Measurements from ENCODE around the gene TBC1D23.
A peak's percentile ranks its signal among the peaks of the same experiment; 100 is the strongest.
"Not testable (repeated sequence)": the region's sequence is repeated elsewhere in the genome, so short reads cannot be mapped to it uniquely, and the experiment has no call there.

Gene TBC1D23

DNA sequence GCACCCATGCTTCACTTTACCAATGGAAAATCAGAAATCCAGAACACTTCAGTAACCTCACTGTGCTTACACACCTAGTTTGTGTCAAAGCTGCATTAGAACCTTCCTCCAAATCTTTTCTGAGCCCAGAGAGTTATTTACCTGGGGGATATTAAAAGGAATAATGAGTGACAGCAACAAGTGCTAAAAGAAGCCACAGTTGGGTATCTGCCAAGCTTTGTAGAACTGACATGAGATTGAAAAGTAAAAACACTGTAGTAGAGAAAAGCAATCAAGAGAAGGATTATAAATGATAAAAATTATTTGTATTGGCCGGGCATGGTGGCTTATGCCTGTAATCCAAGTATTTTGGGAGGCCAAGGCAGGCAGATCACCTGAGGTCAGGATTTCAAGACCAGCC, 8.8 kb upstream of the TBC1D23 start:
- DNase-seq, result no peak
- in situ Hi-C loops (cut with MboI; ENCODE audit: low pct_unique_long_range_greater_than_20kb, low sequenced_read_pairs), result loop anchor here (10.0 kb wide), 1 partner anchor 417 kb away; no protein-coding TSS in a partner anchor

DNA sequence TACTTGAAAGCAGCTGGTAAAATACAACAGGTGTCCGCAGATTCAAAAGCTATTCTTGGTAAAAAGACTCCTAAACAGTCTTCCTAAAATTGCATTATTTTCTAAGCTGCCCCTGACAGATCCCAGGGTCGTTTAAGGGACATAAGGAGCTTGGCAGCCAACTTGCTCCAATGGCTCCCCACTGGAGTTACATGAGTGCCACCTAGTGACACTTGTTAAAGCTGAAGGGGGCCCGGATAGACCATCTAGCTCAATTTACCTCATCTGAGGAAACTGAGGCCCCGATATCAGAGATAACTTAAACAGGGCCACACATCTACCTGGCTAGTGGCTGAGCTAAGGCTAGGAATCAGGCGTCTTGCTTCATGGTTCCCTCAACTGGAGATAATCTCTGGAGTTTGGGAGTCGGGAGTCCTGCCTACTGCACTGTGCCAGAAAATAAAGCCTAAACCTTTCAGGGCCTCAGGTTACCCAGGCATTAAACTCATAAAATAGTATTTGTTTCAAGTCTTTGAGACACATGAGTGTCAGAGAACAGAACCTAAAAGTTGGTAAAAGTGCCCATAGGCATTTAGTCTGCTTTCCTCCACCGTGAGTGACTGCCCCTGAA, 6.5 kb upstream of the TBC1D23 start:
- in situ Hi-C loops (cut with MboI; ENCODE audit: low pct_unique_long_range_greater_than_20kb, low sequenced_read_pairs), result loop anchor here (10.0 kb wide), 1 partner anchor 419 kb away; no protein-coding TSS in a partner anchor
- peak; percentile 66 for DNase-seq

DNA sequence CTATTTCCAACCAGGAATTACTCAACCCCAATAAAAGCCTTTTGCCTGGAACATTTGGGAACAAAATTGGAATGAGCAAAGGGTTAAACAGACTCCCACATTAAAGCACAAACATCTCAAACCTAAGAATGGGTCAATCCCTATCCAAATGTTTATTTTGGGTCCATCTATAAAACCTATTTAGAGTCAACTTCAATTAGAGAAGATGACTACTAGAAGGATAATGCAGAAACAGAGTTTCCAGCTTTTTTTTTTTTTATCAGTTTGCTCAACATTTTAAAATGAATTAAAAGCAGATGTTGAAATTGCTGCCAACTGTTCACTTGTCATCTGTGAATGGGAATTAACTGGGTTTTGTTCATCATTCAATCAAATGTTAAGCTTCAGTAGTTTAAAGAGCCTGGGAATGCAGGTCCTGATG, 4.1 kb upstream of the TBC1D23 start:
- in situ Hi-C loops (cut with MboI; ENCODE audit: low pct_unique_long_range_greater_than_20kb, low sequenced_read_pairs), result loop anchor here (10.0 kb wide), 1 partner anchor 422 kb away; no protein-coding TSS in a partner anchor
- DNase-seq, result no peak

DNA sequence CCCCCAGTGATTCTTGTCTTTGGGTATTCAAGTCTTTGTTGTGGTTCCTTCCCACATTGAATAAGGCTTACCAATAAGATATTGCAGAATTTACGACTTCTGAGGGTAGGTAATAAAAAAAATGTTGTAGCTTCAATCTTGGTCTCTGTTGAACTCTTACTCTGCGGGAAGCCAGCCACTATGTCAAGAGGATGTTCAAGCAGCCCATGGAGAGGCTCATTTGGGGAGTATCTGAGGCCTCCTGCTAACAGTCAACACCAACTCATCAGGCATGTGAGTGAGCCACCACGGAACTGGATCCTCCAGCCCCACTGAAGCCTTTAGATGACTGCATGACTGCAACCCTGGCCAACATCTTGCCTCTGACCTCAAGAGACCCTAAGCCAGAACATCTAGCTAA, 3.2 kb upstream of the TBC1D23 start:
- in situ Hi-C loops (cut with MboI; ENCODE audit: low pct_unique_long_range_greater_than_20kb, low sequenced_read_pairs), result loop anchor here (10.0 kb wide), 1 partner anchor 423 kb away; no protein-coding TSS in a partner anchor
- DNase-seq, result no peak

DNA sequence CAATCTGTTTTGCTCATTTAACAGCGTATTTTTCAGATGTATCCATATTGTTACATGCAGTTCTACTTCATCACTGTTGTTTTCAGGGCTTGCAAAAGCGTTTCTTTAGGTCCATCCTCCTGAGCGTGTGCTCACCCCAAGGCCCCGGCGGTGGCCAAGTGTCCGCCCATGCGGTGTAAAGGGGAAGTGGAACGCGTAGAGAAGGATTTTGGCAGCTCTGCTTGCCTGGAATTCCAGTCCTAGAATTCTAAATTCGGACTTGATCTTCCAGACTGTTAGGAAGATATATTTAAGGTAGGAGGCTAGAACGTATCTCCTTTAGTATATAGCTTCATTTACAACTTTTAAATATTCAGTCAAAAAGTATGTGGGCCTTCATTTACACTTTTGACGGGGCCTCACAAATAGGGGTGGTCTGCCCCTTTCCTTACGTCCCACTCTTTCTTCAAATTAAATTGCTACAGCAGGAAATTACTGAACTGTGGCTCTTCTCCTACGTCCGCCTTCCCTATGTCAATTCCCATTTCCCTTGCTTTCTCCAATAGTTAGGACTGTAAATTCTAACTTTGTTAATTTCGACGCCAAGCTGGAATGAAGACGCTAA, 609 bp upstream of the TBC1D23 start:
- no peak for DNase-seq
- in situ Hi-C loops (cut with MboI; ENCODE audit: low pct_unique_long_range_greater_than_20kb, low sequenced_read_pairs), result no loop called here

DNA sequence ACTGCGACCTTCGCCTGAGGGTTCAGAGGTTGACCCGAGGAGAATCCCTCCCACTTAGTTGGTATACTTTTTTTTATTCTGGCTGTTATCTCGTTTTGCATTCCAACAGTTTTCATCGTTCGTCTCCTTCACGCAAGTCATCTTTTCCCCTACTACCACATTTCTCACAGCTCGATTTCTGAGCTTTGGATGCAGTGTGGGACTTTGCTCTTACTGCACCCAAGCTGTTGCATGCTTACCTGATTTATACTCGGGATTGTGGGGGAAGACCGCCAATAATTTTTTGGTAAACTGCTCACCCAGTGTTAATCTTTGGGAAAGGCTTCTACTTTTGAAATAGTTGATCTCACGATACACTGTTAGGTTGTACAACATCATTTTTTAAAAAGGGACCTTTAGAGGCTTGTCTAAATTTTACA, 702 bp downstream of the TBC1D23 start:
- in situ Hi-C loops (cut with MboI; ENCODE audit: low pct_unique_long_range_greater_than_20kb, low sequenced_read_pairs), result no loop called here
- no peak for DNase-seq

DNA sequence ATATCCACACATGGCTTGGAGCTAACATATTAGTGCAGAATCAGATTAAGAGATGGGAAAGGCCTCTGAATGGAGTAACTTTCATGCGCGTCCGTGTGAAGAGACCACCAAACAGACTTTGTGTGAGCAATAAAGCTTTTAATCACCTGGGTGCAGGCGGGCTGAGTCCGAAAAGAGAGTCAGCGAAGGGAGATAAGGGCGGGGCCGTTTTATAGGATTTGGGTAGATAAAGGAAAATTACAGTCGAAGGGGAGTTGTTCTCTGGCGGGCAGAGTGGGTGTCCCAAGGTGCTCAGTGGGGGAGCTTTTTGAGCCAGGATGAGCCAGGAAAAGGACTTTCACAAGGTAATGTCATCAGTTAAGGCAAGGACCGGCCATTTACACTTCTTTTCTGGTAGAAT, 2.1 kb downstream of the TBC1D23 start:
- DNase-seq; in situ Hi-C loops (cut with MboI; ENCODE audit: low pct_unique_long_range_greater_than_20kb, low sequenced_read_pairs): not testable (repeated sequence)

DNA sequence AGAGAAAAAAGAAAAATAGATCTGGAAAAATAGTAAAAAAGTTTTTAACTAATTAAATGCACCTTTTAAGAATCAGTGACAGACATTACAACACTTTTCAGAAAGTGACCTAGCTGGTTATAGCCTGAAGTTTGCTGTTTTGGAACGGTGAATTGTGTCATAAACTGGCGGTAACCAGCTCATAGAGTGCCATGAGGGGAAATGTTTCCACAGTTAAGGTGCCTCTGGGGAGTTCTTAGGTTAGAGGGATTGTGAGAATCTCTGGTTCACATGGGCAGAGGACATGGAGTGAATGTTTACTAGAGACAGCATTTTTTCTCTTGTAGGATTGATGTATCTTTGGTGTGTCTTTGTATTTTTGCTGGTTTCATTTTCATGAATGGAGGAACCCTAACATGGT, 2.8 kb downstream of the TBC1D23 start:
- no peak for DNase-seq
- in situ Hi-C loops (cut with MboI; ENCODE audit: low pct_unique_long_range_greater_than_20kb, low sequenced_read_pairs), result no loop called here

DNA sequence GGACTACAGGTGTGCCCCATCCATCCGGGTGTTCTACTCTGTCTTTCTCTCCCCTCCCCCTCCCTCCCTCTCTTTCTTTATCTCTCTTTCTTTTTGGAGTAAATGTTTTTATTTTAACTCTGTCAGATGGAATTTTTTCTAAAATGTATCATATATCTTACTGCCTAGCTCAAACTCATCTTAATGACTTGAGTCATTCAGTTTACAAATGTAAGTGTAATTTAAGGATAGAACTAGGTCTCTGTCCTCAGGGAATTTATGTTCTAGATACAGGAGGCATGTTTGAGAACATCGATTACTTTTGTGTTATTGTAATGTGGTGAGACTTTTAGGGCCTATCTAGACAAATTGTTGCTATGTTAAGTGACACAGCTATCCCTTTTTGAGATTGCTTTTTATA, 3.5 kb downstream of the TBC1D23 start:
- no peak for DNase-seq
- in situ Hi-C loops (cut with MboI; ENCODE audit: low pct_unique_long_range_greater_than_20kb, low sequenced_read_pairs), result no loop called here

DNA sequence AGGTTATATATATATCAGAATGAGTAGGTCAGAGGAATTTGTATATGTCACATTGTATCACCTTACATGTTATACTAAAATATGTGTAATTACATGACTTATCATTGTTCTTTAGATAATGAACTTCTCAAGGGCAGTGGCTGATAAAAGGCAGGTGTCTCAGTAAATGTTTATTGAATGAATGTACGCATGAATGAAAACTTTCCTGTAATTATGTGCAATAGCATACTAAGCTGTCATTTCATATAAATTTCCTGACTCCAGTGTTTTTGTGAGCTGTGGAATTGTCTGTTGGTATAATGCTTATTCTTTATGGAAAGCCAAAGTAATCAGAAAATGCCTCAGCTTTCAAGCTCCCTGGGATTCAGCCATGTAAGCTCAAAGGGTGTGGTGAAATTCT, 4.2 kb downstream of the TBC1D23 start:
- in situ Hi-C loops (cut with MboI; ENCODE audit: low pct_unique_long_range_greater_than_20kb, low sequenced_read_pairs), result no loop called here
- DNase-seq, result no peak

DNA sequence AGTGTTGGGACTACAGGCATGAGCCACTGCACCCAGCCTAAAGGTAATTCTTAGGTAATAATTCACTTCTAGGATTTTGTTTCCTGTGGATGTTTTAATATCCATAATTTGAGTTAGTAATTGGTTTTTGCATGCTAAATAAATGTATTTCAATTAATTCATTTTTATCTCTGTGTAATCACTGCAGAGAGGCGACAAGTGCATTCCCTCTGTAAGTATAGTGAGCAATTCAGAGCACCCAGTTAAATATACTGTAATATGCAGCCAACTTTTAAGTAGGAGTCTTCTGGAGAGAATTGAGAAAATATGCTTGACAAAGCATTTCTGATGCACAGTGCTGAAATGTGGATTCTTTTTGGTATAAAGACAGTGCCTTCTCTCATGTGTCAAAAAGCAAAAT, 5.7 kb downstream of the TBC1D23 start:
- in situ Hi-C loops (cut with MboI; ENCODE audit: low pct_unique_long_range_greater_than_20kb, low sequenced_read_pairs), result no loop called here
- no peak for DNase-seq

DNA sequence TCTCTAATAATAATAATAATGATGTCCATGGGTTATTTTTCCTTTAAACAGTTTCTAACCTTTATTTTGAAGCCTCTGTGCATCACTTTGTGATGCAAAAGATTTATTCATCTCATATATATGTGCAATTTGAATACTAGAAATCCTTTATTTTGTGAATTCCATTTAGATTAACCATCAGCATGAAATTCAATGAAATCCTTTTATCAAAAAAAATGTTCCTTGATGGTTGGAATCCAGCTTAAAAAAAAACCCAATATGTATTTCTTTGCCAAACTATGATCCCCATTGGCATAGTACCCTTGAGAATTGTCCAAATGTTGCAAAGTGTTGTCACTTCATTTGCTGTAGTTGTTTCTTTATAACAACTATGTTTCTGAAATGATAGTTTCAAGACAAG, 7.4 kb downstream of the TBC1D23 start:
- in situ Hi-C loops (cut with MboI; ENCODE audit: low pct_unique_long_range_greater_than_20kb, low sequenced_read_pairs), result no loop called here
- DNase-seq, result no peak

DNA sequence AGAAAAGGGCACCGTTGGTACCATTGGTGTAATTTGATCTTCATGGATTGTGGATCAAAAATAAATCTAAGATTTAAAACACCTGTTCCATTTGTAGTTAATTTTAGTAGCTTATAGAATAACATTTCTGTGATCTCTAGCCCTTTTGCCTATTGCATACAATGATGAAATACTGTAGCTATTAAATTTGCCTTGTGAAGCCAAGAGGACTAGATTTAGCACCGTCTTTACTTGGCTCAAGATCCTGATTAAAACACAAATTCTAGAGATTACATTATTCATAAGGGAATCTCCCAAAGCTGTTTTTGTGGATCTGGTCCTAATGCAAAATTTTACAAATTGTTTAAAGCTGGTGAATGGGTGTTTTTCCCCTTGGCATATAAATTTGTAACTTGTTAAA, 8.2 kb downstream of the TBC1D23 start:
- in situ Hi-C loops (cut with MboI; ENCODE audit: low pct_unique_long_range_greater_than_20kb, low sequenced_read_pairs), result no loop called here
- DNase-seq, result no peak

DNA sequence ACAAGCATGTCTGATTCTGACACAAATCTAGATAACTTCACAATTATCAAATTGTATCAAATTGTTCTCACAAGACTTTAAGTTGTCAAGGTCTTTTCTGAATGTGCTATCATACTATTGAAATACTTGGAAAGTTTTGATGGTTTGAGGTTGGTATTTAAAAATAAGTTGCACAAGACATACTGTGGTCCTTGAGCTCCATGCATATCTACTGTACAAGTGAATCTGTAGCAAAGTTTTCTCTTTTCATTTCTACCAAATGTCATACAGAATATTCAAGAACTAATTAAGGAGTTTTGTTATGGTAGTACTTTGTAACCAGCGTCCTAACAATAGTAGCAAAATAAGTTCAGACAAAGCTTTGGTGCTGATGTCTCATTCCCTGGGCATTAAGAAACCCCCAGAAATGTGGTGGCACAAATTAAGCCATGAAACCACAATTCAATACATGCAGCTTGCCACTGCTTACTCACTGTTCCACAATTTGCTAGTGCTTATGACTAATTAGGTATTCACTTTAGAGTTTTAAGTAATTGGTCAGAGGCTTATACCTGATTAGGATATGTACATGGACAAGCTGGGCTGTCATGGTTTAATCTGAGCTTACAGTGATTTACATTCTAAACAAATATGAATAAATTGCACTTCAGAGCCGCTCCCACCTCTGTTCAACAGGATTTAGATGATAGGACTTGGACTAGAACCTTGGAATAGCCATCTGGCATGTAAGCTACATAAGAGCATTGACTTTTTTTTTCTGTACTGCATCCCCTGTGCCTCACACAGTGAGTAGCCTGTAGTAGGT, 8.8 kb downstream of the TBC1D23 start:
- no peak for DNase-seq
- in situ Hi-C loops (cut with MboI; ENCODE audit: low pct_unique_long_range_greater_than_20kb, low sequenced_read_pairs), result no loop called here

DNA sequence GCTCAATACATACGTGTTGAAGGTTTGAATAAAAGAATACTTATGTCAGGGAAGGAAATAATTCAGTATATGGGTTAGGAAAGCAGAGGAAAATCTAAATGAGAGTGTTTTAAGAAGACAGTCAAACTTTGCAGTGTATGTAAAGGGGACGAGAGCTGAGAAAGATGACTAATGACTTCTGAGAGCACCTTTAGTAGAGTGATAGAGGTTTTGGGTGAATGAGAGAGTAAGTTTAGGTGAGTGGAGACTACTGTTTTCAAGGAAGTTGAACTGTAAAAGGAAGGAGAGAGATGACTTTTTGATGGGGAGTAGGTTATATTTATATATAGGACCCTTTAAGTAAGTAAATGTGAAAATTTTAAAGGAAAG, 9.4 kb downstream of the TBC1D23 start:
- in situ Hi-C loops (cut with MboI; ENCODE audit: low pct_unique_long_range_greater_than_20kb, low sequenced_read_pairs), result no loop called here
- no peak for DNase-seq

DNA sequence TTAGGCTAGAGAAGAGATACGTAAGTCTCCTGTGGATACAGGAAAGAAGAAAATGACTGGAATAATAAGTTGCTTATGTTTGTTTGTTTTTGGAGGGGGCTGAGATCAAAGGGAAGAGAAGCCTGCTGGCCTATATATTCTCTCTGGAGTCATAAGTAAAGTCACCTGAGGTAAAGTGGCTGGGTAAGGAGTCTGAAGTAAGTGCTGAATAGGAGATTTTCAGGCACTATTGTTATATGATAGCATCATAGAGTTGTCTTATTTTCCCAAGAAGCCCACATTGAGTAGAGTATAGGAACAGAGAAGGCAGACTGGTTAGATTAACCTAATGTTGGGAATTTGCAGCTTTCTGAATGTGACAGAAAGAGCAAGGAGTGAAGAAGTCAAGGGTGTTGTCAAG, 10.7 kb downstream of the TBC1D23 start:
- in situ Hi-C loops (cut with MboI; ENCODE audit: low pct_unique_long_range_greater_than_20kb, low sequenced_read_pairs), result no loop called here
- DNase-seq, result no peak

DNA sequence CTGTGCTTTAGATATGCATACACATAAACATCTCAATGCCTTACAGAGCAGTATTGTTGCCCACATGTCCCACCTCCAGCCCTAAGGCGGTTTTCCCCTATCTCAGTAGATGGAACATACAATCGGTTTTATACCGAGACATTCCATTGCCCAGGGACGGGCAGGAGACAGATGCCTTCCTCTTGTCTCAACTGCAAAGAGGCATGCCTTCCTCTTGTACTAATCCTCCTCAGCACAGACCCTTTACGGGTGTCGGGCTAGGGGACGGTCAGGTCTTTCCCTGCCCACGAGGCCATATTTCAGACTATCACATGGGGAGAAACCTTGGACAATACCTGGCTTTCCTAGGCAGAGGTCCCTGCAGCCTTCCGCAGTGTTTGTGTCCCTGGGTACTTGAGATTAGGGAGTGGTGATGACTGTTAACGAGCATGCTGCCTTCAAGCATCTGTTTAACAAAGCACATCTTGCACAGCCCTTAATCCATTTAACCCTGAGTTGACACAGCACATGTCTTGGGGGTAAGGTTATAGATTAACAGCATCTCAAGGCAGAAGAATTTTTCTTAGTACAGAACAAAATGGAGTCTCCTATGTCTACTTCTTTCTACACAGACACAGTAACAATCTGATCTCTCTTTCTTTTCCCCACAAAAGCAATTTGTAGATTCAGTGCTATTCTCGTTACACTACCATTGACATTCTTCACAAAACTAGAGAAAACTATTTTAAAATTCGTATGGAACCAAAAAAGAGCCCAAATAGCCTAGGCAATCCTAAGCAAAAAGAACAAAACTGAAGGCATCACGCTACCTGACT, 12.2 kb downstream of the TBC1D23 start:
- in situ Hi-C loops (cut with MboI; ENCODE audit: low pct_unique_long_range_greater_than_20kb, low sequenced_read_pairs); DNase-seq: not testable (repeated sequence)

DNA sequence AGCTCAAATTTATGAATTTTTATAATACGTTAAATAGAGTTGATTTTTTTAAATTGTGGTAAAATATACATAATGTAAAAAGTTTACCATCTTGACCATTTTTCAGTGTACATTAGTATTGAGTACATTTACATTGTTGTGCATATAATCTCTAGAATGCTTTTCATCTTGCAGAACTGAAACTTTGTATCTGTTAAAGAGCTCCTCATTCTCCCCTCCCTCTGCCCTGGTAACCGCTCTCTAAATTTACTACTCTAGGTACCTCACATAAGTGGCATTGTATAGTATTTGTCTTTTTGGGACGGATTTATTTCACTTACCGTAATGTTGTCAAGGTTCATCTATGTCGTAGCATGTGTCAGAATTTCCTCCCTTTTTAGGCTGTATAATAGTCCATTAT, 13.6 kb downstream of the TBC1D23 start:
- DNase-seq, result no peak
- in situ Hi-C loops (cut with MboI; ENCODE audit: low pct_unique_long_range_greater_than_20kb, low sequenced_read_pairs), result no loop called here

DNA sequence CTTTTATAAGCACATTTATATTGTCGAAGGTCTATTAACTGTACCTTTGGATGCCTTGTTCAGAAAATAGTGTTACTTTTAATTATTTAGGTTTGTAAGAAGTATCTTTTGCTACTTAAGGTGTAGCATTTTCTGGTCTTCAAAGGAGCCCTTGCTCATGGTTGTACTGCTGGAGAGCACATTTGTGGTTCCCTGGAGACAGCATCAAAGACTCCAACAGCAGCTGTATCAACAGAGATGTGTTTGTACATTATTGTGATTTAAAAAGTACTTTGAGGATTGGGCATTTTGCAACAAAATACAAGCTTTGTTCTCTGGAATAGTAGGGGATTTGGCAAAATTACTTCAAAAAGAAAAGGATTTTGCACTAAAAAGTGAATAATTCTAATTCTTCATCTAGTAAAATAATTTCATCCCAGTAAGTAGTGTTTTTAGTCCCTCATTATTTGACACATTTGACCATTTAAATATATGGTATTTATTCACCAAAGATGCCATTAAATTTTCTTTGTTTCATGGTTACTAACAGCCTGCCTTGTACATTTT, 16.5 kb downstream of the TBC1D23 start:
- in situ Hi-C loops (cut with MboI; ENCODE audit: low pct_unique_long_range_greater_than_20kb, low sequenced_read_pairs), result no loop called here
- DNase-seq, result no peak

Data from KBM-7 (cell line).